HG02938 (cell line): ENCODE measurements around the gene SPEM3.

ENCODE experiments used
- ATAC-seq: cut with Tn5 transposase; IDR thresholded peaks from one replicate; pipeline ENCODE4 v1.9.1; 2021; ENCODE audit warnings: mild to moderate bottlenecking, moderate library complexity; ENCODE audit not compliant: unreplicated experiment

The SPEM3 gene

GRCh38 chr17:7440113-7440833 is 11.6 kb downstream of the SPEM3 start:
- ATAC-seq, result no peak

- ATAC-seq, result no peak
These were observed 12.2 kb downstream of the SPEM3 start for GRCh38 chr17:7440834-7441195.

DNA sequence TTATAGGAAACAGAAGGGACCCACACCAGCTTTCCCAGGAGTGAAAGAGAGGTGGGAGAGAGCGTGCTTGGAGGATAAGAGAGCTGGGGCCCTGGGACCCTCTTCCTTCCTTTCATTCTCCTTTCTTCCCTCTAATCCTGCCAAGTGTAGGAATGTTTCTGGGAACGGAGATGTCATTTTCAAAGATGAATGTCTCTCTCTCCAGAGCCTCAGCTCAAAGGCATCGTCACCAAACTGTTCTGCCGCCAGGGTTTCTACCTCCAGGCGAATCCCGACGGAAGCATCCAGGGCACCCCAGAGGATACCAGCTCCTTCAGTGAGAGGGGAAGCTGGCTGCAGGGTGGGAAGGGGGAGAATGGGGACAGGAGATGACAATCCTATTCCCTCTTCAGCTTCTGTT is 12.6 kb downstream of the SPEM3 start:
- ATAC-seq, result no peak

DNA sequence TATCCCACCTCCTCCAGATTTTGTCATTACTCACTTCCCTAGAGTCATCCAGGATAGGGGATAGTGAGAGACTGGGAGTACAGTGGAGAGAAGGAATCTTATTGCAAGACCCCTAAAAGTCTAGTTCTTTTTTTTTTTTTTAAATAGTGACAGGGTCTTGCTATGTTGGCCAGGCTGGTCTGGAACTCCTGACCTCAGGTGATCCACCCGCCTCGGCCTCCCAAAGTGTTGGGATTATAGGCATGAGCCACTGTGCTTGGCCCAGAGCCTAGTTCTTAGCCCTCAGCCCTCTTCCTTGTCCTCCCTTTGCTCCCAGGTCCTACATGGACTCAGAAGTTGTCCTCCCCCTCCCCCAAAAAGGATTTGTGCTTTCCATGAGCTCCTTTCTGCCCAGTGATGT is 13.5 kb downstream of the SPEM3 start:
- ATAC-seq, result no peak

GRCh38 chr17:7443499-7444485 is 15.1 kb downstream of the SPEM3 start:
- no peak for ATAC-seq

- ATAC-seq, result no peak
These were observed 16.3 kb downstream of the SPEM3 start, which contains the start of gene CHRNB1 for GRCh38 chr17:7444682-7445618. CHRNB1 (plus strand) TSS chr17:7445061; CDS start chr17:7445128, 67 bp downstream.

DNA sequence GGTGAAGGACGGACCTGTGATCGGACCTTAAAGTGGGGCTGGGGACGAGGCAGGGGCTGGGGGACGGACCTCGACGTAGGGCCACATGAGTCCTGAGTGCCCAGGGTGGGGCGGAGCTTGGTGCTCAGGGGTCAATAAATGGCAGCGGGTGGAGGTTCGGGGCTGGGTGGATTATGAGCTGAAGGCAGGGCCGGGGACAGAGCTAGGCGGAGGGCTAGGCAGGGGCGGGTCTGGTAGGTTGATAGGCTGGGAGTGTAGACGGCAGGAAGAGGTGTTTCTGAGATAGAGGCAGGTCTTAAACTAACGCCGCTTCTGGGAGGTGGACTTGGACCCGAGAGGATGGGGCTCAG is 16.9 kb downstream of the SPEM3 start:
- no peak for ATAC-seq

DNA sequence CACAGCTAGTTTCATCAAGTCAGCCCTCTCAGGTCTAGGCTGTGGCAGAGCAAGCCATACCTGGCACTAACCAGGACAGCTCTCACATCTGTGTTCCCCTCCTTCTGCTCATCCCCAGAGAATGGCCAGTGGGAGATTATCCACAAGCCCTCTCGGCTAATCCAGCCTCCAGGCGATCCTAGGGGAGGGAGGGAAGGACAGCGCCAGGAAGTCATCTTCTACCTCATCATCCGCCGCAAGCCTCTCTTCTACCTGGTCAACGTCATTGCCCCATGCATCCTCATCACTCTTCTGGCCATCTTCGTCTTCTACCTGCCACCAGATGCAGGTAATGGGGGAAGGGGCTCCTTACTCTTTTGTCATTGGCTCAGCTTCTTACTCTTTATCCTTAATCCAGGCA is 19.8 kb downstream of the SPEM3 start:
- no peak for ATAC-seq

DNA sequence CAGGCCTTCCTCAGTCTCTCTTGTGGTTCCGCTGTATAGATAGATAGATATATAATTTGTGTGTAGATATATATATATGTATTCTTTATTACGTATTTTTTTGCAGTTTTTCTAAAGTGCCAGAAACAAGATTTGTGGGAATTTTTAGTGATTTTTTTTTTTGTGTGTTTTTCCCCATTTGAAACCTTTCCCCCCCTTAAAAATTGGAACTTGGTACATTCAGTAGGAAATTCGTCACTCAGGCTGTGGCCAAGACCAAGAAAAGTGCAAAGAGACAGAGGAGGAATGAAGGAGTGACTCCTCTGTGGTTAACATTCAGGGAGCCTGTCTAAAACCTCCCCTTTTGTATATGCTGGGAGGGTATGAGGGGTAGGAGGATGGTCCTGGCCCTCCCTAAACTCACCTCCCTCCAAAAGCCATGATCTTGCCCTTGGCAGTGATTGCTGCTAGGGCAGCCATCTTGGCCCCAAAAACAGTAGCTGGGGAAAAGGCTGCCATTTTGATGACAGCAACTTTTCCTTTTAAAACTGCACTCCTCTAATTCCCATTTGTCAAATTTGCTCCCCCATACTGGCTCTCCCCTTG is 31.4 kb downstream of the SPEM3 start:
- ATAC-seq, result no peak

GRCh38 chr17:7460850-7461660 is 32.4 kb downstream of the SPEM3 start:
- no peak for ATAC-seq

DNA sequence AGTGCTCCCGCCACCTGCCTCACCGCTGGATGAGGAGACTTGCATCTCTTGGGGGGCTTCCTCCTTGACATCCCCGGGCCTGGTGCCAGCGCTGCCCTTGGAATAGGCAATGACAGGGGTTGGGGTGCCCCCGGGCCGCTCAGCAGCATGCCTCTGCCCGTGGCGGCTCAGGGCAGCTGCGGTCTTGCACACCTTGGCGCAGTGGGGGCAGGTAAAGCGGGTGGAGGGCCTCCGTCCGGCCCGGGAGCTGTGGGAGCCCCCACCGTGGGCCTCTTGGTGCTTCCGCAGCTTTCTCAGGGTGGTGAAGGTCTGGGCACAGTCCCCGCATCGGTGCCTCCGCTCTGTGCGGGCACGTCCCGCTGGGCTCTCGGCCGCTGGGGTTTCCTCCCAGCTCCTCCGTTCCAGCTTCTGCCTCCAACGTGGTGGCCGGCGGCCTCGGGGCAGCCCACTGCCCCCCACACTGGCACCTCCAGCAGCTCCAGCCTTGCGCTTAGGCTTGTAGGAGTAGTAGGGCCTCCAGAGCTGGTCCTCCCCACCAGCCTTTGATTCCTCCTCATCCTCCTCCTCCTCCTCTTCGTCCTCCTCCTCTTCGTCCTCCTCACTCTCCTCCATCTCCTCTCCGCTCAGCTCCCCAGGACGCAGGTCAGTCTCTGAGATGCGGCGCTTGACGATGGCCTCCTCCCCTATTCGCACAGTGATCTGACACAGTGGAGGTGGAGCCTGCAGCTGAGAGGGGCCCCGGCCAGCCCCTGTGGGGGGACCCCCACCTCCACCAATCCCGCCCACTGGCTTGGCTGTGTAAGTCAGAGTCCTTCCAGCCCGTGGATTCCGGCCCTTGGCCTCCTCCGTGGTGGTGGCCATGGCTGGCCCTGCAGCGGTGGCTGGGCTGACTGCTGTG is 34.1 kb downstream of the SPEM3 start:
- ATAC-seq, result no peak

GRCh38 chr17:7463372-7463846 is 34.8 kb downstream of the SPEM3 start:
- ATAC-seq, result no peak

- no peak for ATAC-seq
These were observed 35.4 kb downstream of the SPEM3 start for GRCh38 chr17:7464081-7464480.

- no peak for ATAC-seq
These were observed 37.1 kb downstream of the SPEM3 start for GRCh38 chr17:7465597-7466275.

DNA sequence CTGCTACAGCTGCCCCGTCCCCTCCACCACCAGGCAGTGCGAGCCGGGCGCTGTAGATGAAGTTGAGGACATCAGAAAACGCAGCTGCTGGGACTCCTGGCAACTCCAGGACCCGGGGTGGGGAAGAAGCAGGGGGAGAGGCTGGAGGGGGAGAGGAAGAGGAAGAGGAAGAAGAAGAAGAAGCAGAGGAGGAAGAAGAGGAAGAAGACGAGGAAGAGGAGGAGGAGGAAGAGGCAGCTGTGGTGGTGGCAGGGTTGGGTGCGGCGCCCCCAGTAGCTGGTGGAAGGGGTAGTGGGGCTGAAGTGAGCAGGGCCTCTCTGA is 37.6 kb downstream of the SPEM3 start:
- ATAC-seq, result no peak

DNA sequence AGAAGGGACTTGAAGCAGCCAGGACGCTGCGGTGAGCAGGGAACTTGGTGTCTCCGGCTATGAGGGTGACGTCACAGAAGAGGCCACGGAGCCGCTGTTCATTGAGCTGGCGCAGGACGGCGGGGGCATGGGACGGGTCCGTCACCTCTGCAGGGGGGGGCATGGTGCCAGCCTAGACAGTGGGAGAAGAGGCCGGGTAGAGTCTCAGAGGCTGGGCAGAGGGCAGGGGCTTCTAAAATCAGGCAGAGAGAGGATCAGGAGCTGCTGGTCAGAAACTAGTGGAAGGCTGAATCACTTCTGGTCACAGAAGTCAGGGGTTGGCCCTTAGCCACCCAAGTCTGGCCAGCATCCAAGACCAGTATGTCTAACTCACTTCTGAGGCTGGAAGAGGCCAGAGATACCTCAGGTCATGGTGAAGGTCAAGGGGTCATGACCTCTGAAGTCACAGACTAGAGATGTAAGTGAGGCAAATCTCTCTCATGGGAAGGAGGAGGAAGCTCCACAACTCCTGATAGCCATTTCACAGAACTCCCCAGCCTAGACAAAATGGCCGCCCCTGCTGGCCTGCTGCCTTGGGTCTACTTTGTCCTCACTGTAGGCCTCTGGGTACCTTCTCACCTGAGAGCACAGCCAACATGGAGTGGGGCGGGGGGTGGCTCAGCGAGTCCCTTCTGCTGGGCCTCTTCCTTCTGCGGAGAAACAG is 38.1 kb downstream of the SPEM3 start:
- ATAC-seq, result no peak

- ATAC-seq, result no peak
These were observed 38.8 kb downstream of the SPEM3 start for GRCh38 chr17:7467498-7467897.

DNA sequence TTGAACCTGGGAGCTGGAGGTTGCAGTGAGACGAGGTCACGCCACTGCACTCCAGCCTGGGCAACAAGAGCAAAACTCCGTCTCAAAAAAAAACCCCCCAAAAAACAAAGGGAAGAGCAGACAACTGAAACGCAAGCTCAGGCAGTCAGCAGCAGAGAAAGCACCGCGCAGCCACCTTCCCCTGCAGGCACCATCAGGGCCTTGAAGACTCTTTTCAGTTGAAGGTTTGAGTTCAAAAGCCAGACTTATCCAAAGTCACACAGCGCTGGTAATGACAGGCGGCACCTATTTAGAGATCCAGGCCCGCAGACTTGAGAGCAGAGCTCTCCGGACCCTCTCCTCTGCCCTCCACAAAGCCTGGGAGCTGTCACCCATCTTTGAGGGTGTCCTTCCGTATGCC is 39.6 kb downstream of the SPEM3 start:
- no peak for ATAC-seq
